NT2/D1 (cell line): ENCODE data around the gene KAT6B.

Experiments used
- SUZ12 ChIP-seq: IDR thresholded peaks from 2 replicates; pipeline ENCODE4 v1.6.1; 2011; ENCODE audit not compliant: insufficient read length, insufficient read depth; ENCODE audit errors: extremely low read depth
- YY1 ChIP-seq: IDR thresholded peaks from 2 replicates; pipeline ENCODE4 v1.6.1; 2011; ENCODE audit not compliant: insufficient read length, insufficient read depth
- ZNF274 ChIP-seq: IDR thresholded peaks from 2 replicates; pipeline ENCODE4 v1.6.1; 2011; ENCODE audit warnings: mild to moderate bottlenecking, low read depth, low read length

DNA sequence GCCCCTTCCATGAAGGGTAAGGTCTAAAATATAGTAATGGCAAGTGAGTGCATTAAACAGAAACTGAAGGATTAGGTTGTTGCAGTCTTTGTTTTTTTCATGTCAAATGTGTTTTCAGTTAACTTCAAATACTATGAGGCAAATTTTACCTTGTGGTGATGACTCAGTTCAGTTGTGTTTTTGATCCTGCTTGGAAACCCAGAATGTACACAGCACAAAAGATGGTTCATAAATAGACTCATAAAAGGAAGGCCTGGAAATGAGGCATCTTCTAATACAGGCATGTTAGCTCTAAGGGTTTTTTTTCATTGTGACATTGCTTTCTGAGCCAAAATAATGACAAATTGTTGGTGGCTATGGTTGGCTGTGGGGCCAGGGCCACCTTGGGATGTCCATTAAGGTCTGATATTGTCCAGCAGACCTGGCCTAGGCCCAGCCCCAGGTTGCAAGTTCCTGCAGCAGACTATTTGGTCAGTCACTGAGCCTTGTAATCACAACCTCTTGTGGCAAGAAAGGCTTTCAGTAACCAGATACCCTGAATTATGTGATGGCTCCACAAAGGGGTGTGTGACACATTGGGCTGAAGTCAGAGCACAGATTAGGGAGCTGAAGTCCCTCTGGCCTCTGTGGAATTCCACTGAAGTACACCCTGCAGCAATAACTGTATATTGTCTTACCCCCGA lies 216.0 kb downstream of the KAT6B start:
- TF ChIP-seq YY1 (no peak), ZNF274 (no peak), SUZ12 (no peak)
